PC-9 (cell line): Measurements from ENCODE around the gene CTU2. TPM values are rescaled to one million over a fixed set of nuclear protein-coding genes. Genes with fewer than 3 reads are reported as not detected.

Experiments
- BruUV-seq: library from RNA; stranded (reverse); fragments of 400-500 nt; replicated peaks from 2 replicates; lab custom pipeline; 2021; lab: Mats Ljungman, UMichigan
- CTCF ChIA-PET: fragments of 300-600 bp; sonication (Branson Sonifier 250); formaldehyde crosslinking; loops from one replicate; lab custom pipeline; 2022; ENCODE audit warnings: antibody characterized with exemption; lab: Charles Lee
- POLR2A ChIA-PET: fragments of 300-600 bp; sonication (Branson Sonifier 250); formaldehyde crosslinking; loops from one replicate; lab custom pipeline; 2022; ENCODE audit warnings: antibody characterized with exemption; ENCODE audit not compliant: unreplicated experiment; lab: Charles Lee
- DNase-seq, 2 experiments: peaks; one replicate each; pipeline versions ENCODE4 v3.0.0 to v3.0.0-alpha.2; 2015 to 2022; ENCODE audit warnings: mixed read lengths in 1 of 2
- H2AFZ ChIP-seq: fragments of 200-600 bp; sonication (generic); 2 replicates; pipeline ENCODE4 v1.8.1; 2017; ENCODE audit warnings: antibody characterized with exemption
- H3F3A ChIP-seq: fragments of 200-600 bp; sonication (generic); 2 replicates; pipeline ENCODE4 v1.8.1; 2017; ENCODE audit warnings: antibody characterized with exemption, mild to moderate bottlenecking, low read depth; ENCODE audit not compliant: insufficient read depth
- H3K27ac ChIP-seq: fragments of 200-600 bp; sonication (generic); 2 replicates; pipeline ENCODE4 v1.6.1; 2016; ENCODE audit warnings: mixed run types
- H3K27me3 ChIP-seq: fragments of 200-600 bp; sonication (generic); 2 replicates; pipeline ENCODE4 v1.6.1; 2016; ENCODE audit warnings: low read depth, mixed run types; ENCODE audit not compliant: insufficient read depth
- H3K36me3 ChIP-seq: fragments of 200-600 bp; sonication (generic); 2 replicates; pipeline ENCODE4 v1.6.1; 2016; ENCODE audit warnings: low read depth, mixed run types
- H3K4me1 ChIP-seq: fragments of 200-600 bp; sonication (generic); replicated peaks from 2 replicates; pipeline ENCODE4 v1.6.1; 2016; ENCODE audit warnings: mixed run types; ENCODE audit not compliant: insufficient read depth
- H3K4me2 ChIP-seq: fragments of 200-600 bp; sonication (generic); 2 replicates; pipeline ENCODE4 v1.6.1; 2017; ENCODE audit warnings: mixed run types
- H3K4me3 ChIP-seq: fragments of 200-600 bp; sonication (generic); 2 replicates; pipeline ENCODE4 v1.6.1; 2016; ENCODE audit warnings: mixed run types
- H3K79me2 ChIP-seq: fragments of 200-600 bp; sonication (generic); 2 replicates; pipeline ENCODE4 v1.6.1; 2017; ENCODE audit warnings: low read depth, mixed run types
- H3K9me2 ChIP-seq: fragments of 200-600 bp; sonication (generic); 2 replicates; pipeline ENCODE4 v1.8.1; 2017; ENCODE audit warnings: mild to moderate bottlenecking; ENCODE audit not compliant: insufficient read depth
- H3K9me3 ChIP-seq: fragments of 200-600 bp; sonication (generic); 2 replicates; pipeline ENCODE4 v1.8.1; 2016; ENCODE audit warnings: low read depth; ENCODE audit not compliant: insufficient read depth
- H4K20me1 ChIP-seq: fragments of 200-600 bp; sonication (generic); 2 replicates; pipeline ENCODE4 v1.8.1; 2017; ENCODE audit not compliant: insufficient read depth
- EZH2 ChIP-seq: fragments of 200-600 bp; sonication (generic); IDR thresholded peaks from 2 replicates; pipeline ENCODE4 v1.8.0; 2017; ENCODE audit warnings: antibody characterized with exemption, low read depth
- intact Hi-C: fragments of 100-400 bp; cut with micrococcal nuclease; formaldehyde crosslinking; loops from one replicate; pipeline ENCODE4 v1.10.0; 2022; ENCODE audit not compliant: unreplicated experiment
- total RNA-seq: library from RNA; stranded (reverse); gene quantifications from 2 replicates; pipeline ENCODE4 v1.2.3, GENCODE V29; 2021
- TF ChIP-seq, protein P1 (sequence below): fragments of 200-600 bp; sonication (generic); conservative IDR thresholded peaks from 2 replicates; pipeline ENCODE4 v1.6.1; 2017; ENCODE audit warnings: mixed run types, antibody characterized with exemption, mild to moderate bottlenecking, moderate library complexity

The CTU2 gene
- total RNA-seq, 1 experiment from 2014 or later = 20.0 TPM

DNA sequence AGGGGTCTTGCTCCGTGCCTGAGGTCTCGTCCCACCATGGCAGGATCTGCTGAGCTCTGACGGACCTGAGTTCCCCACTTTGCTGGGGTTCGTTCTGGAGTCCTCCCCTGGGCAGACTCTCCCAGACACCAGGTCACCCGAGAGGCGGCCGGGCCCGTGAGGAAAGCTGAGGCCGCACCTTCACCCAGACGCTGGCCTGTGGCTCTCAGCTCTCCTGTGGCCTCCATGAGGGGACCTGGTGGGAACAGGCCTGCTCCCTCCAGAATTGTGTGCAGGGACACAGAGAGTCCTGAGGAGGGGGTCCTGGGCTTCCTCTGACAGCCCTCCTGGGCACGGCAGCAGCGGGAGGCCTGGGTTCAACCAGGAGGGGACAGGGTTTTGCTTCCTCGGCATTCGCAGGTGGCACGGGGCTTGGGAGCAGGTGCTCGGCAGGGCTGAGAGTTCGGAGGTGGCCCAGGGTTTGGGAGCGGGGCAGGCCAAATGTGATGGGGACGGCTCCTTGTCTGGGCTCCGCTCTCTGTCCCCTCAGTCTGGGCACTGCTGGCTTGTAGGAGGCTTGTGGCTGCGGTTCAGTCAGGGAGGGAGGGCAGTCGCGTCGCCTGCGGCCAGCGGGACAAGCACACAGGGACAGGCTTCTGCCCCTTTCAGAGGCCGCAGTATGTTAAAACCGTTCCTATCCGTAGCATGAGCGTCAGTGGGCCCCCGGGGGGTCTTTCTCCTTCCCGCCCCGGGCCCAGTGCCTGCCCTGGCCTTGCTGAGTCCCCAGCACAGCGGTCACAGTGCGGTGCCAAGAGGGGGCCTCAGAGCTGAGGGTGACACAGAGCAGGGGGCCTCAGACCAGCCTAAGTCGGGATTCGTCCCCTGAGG lies 11.8 kb upstream of the CTU2 start:
- DNase-seq = no peak
- H2AFZ ChIP-seq = no peak overlapping the region
- no peaks in the 10 kb centered on the region for H3K4me1 ChIP-seq
- H3K9me2 ChIP-seq = no peaks in the 10 kb centered on the region
- no peaks in the 10 kb centered on the region for H4K20me1 ChIP-seq
- POLR2A ChIA-PET = no interaction called here
- no peaks in the 10 kb centered on the region for H3K9me3 ChIP-seq
- H3K27me3 ChIP-seq = no peaks in the 10 kb centered on the region
- no peaks in the 10 kb centered on the region for H3F3A ChIP-seq
- H3K27ac ChIP-seq = no peak overlapping the region
- H3K79me2 ChIP-seq = no peaks in the 10 kb centered on the region
- no peak overlapping the region for H3K4me3 ChIP-seq
- no peak for TF ChIP-seq EZH2
- TF ChIP-seq, protein P1, sequence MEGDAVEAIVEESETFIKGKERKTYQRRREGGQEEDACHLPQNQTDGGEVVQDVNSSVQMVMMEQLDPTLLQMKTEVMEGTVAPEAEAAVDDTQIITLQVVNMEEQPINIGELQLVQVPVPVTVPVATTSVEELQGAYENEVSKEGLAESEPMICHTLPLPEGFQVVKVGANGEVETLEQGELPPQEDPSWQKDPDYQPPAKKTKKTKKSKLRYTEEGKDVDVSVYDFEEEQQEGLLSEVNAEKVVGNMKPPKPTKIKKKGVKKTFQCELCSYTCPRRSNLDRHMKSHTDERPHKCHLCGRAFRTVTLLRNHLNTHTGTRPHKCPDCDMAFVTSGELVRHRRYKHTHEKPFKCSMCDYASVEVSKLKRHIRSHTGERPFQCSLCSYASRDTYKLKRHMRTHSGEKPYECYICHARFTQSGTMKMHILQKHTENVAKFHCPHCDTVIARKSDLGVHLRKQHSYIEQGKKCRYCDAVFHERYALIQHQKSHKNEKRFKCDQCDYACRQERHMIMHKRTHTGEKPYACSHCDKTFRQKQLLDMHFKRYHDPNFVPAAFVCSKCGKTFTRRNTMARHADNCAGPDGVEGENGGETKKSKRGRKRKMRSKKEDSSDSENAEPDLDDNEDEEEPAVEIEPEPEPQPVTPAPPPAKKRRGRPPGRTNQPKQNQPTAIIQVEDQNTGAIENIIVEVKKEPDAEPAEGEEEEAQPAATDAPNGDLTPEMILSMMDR = no peak
- no peaks in the 10 kb centered on the region for H3K36me3 ChIP-seq
- intact Hi-C loops = no loop called here
- no TSS peak for BruUV-seq
- H3K4me2 ChIP-seq = no peak overlapping the region
- CTCF ChIA-PET = no interaction called here

- intact Hi-C loops = no loop called here
- H3K27ac ChIP-seq = no peak overlapping the region
- no peak overlapping the region for H3K4me3 ChIP-seq
- H4K20me1 ChIP-seq = no peaks in the 10 kb centered on the region
- H3K4me2 ChIP-seq = no peak overlapping the region
- ChIA-PET CTCF (no interaction called here), POLR2A (no interaction called here)
- no peak overlapping the region for H2AFZ ChIP-seq
- H3K36me3 ChIP-seq = no peaks in the 10 kb centered on the region
- H3F3A ChIP-seq = no peaks in the 10 kb centered on the region
- DNase-seq = no peak
- BruUV-seq = no TSS peak
- no peaks in the 10 kb centered on the region for H3K27me3 ChIP-seq
- H3K79me2 ChIP-seq = no peaks in the 10 kb centered on the region
- no peaks in the 10 kb centered on the region for H3K9me2 ChIP-seq
- H3K4me1 ChIP-seq = no peaks in the 10 kb centered on the region
- TF ChIP-seq EZH2 = no peak
- TF ChIP-seq, protein P1 = no peak
- no peaks in the 10 kb centered on the region for H3K9me3 ChIP-seq
Measured at GRCh38 chr16:88695218-88695617, 11.1 kb upstream of the CTU2 start.

DNA sequence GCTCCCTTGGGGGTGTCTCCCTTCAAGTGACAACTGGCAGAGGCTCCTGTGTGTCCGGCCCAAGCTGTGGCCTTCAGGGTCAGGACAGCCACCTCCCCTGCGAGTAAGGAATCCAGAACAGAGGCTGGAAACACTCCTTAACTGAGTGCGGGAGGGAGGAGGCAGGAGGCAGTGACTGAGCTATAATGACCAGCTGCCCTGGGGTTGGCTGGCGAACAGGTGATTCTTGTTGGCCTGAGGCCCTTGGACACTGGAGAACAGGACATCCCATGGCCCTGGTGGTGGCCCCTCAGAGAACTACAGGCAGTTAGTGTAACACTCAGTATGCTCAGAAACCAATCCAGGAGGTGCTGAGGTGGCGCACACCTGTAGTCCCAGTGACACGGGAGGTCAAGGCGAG lies 10.6 kb upstream of the CTU2 start:
- H3K36me3 ChIP-seq = no peaks in the 10 kb centered on the region
- H2AFZ ChIP-seq = no peak overlapping the region
- no peaks in the 10 kb centered on the region for H3K4me1 ChIP-seq
- intact Hi-C loops = no loop called here
- DNase-seq = no peak
- H4K20me1 ChIP-seq = no peaks in the 10 kb centered on the region
- H3K4me3 ChIP-seq = no peak overlapping the region
- H3F3A ChIP-seq = no peaks in the 10 kb centered on the region
- no peaks in the 10 kb centered on the region for H3K27me3 ChIP-seq
- no peak for TF ChIP-seq EZH2
- ChIA-PET CTCF (no interaction called here), POLR2A (interaction anchor here (0.7 kb wide), 1 partner anchor 191 kb away, joined by 3 read pairs; no protein-coding TSS in a partner anchor)
- no peak overlapping the region for H3K4me2 ChIP-seq
- H3K9me2 ChIP-seq = no peaks in the 10 kb centered on the region
- no peaks in the 10 kb centered on the region for H3K9me3 ChIP-seq
- no peaks in the 10 kb centered on the region for H3K79me2 ChIP-seq
- no TSS peak for BruUV-seq
- H3K27ac ChIP-seq = no peak overlapping the region
